Fibroblast of mammary gland (primary cell): Measurements from ENCODE around the gene WDR37.

Experiments
- DNase-seq: peaks from one replicate; pipeline ENCODE4 v3.0.0-alpha.2; 2010; ENCODE audit warnings: low read depth
- H3K4me3 ChIP-seq: 2 replicates; pipeline ENCODE4 v1.5.1; 2011; ENCODE audit warnings: low read depth, mild to moderate bottlenecking, low read length, moderate library complexity; ENCODE audit not compliant: control insufficient read depth
- CTCF ChIP-seq: conservative IDR thresholded peaks from 2 replicates; pipeline ENCODE4 v1.5.1; 2011; ENCODE audit warnings: low read depth, low read length, inconsistent platforms; ENCODE audit not compliant: control insufficient read depth, insufficient read depth

WDR37 gene

GRCh38 chr10:1094112-1095057, 38.2 kb downstream of the WDR37 start:
- DNase-seq: no peak
- TF ChIP-seq CTCF: no peak
- H3K4me3 ChIP-seq: no peak overlapping the region

DNA sequence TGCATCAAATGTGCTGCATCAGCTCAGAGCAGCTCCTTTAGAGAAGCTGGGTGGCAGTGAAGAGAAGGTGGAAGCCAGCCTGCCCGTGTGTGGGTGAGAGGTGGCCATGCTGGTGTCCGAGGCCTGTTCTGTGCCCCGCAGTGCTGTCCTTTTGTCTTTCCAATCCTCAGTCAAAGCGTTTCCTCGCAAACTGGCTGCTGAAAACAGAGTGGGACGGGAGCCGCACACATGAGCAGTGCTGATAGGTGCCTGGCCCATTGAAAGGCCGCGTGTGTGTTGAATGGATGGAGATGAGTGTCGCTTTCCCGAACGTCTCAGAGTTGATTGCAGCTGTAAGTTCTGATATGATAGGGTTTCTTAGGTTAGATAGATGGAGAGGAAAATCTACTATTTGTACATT, 39.3 kb downstream of the WDR37 start:
- H3K4me3 ChIP-seq: no peak overlapping the region
- no peak for DNase-seq
- TF ChIP-seq CTCF: no peak

GRCh38 chr10:1096287-1096889, 40.2 kb downstream of the WDR37 start:
- no peak for TF ChIP-seq CTCF
- no peak for DNase-seq
- no peak overlapping the region for H3K4me3 ChIP-seq

DNA sequence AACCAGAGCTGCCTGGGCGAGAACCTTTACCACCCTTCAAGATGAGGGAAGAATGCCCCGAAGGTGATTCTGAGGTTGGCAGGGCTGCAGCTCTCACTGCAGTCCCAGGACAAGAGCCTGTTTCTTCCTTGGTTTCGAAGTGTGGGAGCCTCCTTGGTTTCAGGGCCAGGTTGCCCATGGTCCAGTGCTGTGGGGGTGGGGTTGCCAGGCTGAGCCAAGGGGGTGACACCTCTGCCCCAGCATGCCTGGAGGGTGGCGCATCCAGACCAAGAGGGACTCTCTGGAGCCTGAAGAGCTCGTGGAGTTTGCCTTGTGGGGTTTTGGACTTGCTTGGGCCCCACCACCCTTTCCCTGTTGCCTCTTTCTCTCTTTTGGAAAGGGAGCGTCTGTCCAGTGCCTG, 41.3 kb downstream of the WDR37 start:
- no peak for TF ChIP-seq CTCF
- DNase-seq: no peak
- H3K4me3 ChIP-seq: no peak overlapping the region

DNA sequence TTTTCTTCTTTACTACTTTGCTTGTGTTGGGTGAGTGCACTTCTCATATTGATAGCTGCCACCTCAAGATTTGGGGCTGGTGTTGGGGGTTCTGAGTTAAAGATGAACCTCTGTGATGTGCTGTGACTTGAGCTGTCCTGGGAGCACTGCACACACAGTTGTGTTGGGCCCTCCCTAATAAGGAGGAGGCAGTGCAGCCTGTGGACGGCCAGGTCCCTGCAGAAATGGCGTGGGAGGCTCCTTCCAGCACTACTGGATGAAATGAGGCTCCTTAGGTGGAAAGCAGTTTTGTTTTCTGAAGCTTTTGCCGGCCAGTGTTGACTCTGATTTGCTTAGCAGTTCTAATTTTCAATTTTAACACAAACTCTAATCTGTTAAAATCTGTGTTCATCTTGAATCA, 44.0 kb downstream of the WDR37 start:
- DNase-seq: no peak
- no peak overlapping the region for H3K4me3 ChIP-seq
- no peak for TF ChIP-seq CTCF

GRCh38 chr10:1100691-1101368, 44.6 kb downstream of the WDR37 start:
- H3K4me3 ChIP-seq: no peak overlapping the region
- DNase-seq: no peak
- TF ChIP-seq CTCF: no peak
